HG03521 (cell line): ENCODE data around the gene MOAP1.
"Not testable (repeated sequence)": the region's sequence is repeated elsewhere in the genome, so short reads cannot be mapped to it uniquely, and the experiment has no call there.

ENCODE experiments used
- ATAC-seq: cut with Tn5 transposase; IDR thresholded peaks from one replicate; pipeline ENCODE4 v1.9.1; 2021; ENCODE audit warnings: mild to moderate bottlenecking, moderate library complexity; ENCODE audit not compliant: unreplicated experiment

Gene MOAP1, protein sequence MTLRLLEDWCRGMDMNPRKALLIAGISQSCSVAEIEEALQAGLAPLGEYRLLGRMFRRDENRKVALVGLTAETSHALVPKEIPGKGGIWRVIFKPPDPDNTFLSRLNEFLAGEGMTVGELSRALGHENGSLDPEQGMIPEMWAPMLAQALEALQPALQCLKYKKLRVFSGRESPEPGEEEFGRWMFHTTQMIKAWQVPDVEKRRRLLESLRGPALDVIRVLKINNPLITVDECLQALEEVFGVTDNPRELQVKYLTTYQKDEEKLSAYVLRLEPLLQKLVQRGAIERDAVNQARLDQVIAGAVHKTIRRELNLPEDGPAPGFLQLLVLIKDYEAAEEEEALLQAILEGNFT

DNA sequence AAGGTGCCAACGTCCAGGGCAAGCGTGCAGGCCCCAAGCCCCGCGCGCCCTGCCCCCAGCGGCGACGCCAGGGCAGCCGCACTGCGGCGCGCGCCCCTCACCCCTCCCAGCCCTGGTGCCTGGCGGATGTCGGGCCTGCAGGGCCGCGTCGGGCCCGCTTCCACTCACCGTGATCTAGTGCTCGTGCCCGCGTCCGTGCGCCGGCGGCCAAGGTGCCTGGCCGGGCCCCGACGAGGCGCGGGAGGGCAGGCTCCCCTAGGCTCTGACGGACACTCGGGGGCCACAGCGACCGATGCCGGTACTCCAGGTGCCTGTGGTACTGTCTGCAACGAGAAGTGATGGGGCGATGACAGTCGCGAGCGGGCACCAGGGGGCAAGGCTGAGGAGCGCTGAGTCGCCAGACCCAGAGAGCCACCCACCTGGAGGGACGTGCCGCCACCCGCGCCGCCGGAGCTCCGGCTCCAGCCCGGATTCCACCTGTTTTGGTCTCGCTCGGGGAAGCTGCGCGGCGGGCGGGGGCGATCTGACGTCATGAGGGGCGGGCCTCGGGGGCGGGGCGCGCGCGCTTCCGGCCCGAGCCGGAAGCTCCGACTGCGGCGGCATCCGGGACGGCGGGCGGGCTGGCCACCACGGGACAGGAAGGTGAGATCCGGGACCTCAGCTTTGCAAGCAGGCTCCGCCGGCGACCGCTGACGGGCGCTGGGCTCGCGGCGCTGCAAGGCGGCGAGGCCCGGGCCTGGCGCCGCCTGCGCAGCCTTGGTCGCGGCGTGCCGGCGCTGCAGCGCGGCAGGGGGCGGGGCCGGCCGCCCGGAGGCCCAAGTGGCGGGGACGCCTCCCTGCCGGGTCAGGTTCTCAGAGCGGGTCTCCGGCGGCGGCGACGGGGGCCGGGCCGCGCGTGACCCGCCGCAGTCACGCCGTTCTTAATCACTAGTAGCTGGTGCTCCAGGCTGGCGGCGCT lies at the start of gene MOAP1, which contains the start of gene LYSET:
Gene MOAP1, minus strand, starts transcription at position 507 of the 958 bp plus-strand sequence. CDS start 655 bp downstream, outside the sequence.
Gene LYSET, plus strand, starts transcription at position 927 of the 958 bp plus-strand sequence. CDS start 89 bp downstream, outside the sequence.
- peak; percentile 90 for ATAC-seq

DNA sequence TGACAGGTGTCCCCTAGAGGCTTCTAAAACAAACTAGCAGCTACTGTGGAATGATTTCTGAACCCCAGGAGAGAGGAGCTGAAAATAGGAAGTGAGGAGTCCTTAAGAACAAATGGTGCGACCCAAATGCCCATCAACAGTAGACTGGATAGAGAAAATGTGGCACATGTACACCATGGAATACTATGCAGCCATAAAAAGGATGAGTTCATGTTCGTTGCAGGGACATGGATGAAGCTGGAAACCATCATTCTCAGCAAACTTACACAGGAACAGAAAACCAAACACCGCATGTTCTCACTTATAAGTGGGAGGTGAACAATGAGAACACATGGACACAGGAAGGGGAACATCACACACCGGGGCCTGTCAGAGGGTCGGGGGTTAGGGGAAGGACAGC lies 48.4 kb upstream of the MOAP1 start:
- ATAC-seq: not testable (repeated sequence)

DNA sequence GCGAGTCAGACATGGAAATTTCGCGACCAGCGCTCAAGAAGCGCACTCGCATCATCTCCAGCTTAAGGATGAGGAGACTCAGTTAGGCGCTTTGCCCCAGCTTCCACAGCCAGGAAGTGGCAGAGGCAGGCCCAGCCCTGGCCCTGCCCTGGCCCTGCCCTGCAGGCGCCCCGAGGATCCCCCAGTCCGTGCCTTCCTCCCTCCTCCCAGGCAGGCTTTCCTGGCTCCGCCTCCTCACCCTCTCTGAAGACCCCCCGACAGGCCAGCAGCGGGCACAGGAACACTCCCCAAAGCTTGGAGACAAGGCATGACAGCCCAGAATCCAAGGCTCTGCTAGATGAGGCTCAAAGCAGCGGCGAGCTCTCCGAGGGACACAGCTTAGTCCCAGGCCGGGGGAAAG lies 47.5 kb upstream of the MOAP1 start:
- ATAC-seq: no peak

DNA sequence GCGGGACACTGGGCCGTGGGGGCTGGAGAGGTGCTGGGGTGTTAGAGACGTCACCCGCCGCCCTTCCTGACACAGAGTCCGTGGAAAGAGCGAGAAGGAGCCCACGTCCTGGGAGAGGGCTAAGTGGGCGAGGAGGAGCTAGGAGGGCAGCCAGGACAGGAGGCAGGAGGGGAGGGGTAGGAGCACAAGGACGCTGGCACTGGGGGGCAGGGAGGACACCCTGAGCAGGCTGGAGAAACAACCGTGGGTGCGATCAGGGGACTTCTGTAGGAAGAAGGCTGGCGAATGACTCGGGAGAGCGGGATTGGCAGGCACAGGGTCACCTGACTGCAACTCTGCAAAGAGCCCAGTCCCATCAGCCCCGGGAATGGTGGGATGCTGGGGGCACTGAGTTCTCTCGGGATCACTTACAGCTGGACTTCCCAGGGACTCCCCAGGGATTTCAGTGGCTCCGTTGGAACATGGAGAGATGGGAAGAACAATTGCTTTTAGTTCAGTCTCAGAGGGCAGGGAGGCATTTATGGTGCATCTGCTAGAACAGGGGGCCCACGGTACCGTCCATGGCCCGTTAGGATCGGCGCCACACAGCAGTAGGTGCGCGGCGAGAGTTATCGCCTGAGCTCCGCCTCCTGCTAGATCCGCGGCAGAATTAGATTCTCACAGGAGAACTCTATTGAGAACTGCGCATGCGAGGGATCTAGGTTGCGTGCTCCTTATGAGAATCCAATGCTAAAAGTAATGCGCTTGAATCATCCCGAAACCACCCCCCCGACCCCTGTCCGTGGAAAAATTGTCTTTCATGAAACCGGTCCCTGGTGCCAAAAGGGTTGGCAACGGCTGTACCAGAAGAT lies 46.7 kb upstream of the MOAP1 start:
- ATAC-seq: no peak

DNA sequence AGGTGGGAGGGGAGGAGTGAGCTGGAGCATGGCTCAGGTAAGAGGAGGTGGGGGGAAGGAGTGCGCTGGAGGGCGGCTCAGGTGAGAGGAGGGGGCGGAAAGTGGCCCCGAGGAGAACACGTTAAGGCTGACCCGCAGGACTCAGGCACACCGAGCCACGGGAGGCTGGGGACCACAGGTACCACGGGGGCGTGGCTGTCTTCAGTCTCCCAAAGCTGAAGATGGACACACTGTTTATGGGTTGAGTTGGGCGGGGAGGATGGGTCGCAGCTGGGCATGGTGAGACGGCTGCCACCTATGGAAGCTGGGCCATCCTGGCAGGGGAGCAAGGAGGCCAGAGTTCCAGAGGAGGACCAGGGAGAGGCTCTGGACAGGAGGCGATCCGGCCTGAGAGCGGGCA lies 45.8 kb upstream of the MOAP1 start:
- no peak for ATAC-seq

DNA sequence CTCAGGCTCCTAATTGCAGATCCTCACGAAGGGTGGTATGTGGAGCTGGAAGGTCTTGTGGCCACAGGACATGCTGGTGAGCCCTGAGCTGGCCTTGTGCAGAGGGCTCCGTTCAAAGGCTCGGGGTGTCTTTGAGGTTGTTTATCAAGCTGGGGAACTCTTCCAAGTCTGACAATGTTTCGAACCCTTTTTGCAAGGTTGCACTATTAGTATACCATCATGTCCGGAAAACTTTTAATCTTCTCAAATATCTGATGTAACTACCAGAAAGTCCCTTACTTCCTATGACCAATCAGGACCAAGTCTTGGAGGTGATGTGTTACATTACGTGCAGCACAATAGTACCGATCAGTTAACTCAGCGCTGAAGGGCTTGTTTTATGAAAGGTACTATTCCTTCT lies 43.9 kb upstream of the MOAP1 start:
- no peak for ATAC-seq

DNA sequence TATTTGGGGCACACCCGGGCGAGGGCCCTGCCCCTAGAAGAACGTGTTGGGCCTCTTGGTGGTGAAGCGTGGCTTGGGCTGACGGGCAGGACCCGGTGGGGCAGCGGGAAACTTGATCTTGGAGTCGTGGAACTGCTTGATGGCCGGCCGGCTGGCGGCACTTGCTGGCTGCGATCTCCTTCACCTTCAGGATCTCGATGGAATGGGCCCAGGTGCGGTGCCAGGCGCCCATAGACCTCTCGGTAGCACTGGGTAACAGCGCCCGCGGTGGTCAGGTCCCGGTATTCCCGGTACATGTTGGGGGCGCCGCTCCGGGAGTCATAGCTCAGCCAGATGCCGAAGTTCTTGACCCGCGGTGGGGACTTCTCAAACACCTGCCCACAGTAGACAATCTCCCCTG lies 38.9 kb upstream of the MOAP1 start:
- ATAC-seq: no peak

DNA sequence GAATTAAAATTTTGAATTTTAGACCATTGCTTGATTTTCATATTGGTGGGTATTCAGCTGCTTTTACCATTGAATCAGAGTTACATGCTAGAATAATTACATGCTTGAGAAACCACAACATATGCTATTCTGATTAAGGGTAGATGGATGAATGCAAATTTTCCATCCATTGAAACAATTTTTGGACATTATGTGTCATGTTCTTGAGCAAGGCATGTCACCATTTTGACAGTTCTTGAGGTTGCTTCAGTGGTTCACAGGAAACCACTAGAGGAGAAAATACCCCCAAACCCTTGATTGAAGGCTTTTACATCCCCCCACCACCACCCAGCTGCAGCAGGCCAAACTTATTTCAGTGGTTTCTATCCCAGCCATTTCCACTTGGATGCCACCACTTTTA lies 35.8 kb upstream of the MOAP1 start:
- no peak for ATAC-seq

DNA sequence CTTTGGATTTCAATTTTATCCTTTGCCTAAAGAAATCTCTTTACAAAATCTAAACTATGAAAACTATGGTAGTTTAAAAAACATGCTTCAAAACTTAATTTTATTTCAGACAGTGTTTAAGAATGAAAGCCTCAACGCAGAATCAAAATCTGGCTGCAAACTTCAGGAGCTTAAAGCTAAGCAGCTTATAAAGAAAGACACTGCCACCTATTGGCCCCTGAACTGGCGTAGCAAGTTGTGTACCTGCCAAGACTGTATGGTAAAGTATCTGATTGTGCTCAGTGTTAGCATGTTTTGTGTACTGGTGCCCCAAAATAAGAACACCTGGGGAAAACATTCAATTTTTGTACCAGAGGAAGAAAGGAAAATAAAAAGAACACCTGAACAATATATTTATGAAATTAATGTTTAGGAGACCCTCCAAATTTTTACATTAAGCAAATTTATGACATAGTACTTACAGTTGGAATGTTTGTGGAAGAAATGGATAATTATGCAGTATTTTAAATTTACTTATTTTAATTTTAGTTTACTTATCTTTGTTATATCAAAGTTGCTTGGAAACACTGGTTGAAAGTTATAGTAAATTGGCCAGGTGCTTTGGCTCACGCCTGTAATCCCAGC lies 34.5 kb upstream of the MOAP1 start:
- no peak for ATAC-seq

DNA sequence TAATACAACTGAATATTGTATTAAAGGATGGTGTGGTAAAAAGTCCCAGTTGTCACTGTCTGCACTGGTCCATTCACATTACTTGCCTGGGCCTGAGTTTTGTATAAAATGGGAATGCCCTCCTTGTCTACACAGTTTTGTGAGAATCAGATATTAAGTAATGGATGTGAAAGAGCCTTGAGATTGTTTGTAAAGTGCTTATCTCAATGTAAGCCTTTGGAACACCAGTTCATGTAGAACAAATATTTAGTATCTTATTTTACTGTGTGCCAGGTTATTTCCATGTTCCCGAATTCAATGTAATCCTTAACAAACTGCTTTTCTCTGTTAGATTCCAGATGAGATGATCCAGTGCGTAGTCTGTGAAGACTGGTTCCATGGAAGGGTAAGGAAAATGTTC lies 29.9 kb upstream of the MOAP1 start:
- no peak for ATAC-seq

DNA sequence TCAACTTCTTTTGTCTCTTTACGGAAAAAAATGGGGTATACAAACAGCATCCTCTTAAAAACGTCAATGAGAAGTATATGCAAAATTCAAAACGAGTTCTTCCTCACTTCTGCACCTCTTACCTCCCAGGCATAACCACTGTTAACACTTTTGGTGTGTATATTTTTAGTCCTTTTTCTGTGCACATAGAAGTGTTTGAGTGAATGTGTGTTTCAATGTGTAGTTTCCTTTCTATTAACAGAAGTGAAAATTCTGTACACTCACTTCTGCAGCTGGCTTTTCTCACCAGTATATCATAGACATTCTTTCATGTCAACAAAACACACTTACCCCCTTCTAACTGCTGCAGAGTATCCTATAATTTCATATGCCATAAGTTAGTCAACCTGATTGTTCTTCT lies 27.7 kb upstream of the MOAP1 start:
- peak; percentile 55 for ATAC-seq

DNA sequence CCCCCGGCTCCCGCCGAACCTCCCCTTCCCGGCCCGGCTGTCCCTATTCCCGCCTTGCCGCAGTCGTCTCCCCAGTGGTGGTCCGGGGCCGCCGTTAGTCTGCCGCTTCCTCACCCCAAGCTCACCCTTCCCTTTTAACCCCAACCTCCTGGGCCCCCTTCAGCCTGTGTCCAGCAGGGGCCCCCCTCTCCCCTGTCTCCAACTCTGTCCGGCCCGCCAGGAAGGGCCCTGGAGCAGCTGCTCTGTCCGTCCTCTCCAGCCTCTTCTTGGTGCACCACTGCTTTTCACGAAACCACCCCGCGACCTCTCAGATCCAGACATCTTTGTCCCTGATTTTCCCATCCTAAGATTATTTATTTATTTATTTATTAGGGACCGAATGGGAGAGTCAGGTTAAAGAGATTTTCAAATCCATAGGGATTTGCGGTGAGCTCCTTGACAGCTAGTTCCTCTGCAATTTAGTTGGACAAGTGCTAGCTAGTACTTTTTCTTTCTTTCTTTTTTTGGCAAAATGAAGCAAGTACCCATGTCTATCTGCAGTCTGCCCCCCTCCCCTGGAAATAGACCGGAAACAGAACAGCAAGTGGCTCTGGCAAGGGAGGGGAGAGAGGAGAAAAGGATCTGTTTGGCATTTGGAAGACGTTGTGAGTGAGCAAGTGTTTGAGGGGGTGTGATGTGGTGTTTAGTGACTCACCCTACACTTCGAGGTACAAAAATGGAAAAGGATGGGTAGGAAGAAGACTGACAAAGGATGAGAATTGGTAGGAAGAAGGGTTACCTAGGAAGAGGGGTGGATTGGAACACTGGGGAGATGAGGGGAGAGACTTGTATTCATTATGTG lies 23.0 kb upstream of the MOAP1 start:
- peak; percentile 25 for ATAC-seq

DNA sequence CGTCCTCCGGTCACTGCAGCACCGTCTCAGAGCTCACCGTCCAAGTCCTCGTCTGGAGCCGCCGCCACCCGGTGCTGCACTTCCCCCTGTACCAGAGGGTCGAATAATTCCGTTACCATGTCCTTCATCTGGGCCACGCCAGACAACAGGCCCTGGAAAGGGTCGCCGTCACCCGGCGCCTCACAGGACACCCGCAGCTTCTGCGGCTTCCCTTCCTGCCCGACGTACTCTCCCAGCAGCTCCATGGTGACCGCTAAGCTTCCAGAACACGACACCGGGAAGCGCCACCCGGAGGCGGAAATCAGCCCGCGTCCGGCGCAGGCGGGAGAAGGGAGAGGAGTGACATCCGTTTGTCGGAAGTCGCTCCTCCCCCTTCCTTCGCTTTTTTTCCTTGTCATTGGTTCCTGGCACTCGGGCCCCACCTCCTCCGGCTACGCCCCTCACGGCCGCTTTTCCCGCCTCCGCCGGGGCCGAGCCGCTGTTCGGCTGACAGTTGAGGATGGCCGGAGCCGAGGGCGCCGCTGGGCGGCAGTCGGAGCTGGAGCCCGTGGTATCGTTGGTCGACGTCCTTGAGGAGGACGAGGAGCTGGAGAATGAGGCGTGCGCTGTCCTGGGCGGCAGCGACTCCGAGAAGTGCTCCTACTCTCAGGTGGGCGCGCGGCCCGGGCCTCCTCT lies 22.2 kb upstream of the MOAP1 start, which contains the start of the genes GON7 and UBR7:
Gene GON7, minus strand, starts transcription at position 273 of the 675 bp plus-strand sequence. Its CDS starts 28 bp downstream, at position 245.
Gene UBR7, plus strand, starts transcription at position 464 of the 675 bp plus-strand sequence. Its CDS starts 36 bp downstream, at position 500.
- peak; percentile 80 for ATAC-seq

DNA sequence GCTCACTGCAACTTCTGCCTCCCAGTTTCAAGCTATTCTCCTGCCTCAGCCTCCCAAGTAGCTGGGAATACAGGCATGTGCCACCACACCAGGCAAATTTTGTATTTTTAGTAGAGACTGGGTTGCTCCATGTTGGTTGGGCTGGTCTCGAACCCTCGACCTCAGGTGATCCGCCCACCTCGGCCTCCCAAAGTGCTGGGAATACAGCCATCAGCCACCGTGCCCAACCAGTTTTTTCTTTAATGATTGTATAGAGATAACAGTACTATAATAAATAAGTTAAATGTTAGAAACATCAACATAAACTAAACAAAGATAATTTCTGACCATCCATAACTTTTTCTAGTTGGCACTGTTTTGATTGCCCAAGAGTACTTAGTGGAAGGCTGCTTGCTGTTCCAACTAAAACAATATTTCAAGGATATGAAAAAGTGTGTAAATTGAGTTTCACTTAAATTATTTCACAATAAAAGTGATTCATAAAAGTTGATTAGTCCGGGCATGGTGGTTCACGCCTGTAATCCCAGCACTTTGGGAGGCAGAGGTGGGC lies 16.5 kb upstream of the MOAP1 start:
- ATAC-seq: no peak

DNA sequence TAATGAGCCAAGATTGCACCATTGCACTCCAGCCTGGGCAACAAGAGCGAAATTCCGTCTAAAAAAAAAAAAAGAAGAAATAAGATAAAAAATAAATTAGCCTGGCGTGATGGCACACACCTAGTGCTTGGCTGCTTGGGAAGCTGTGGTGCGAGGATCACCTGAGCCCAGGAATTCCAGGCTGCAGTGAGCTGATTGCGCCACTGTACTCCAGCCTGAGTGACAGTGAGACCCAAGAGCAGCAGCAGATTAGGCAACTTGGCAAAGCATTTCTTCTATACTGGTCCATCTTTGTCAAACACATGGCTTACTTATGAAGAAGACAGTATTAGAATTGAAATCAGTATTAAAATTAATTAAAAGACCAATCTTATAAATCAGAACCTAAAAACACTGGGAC lies 15.9 kb upstream of the MOAP1 start:
- no peak for ATAC-seq

DNA sequence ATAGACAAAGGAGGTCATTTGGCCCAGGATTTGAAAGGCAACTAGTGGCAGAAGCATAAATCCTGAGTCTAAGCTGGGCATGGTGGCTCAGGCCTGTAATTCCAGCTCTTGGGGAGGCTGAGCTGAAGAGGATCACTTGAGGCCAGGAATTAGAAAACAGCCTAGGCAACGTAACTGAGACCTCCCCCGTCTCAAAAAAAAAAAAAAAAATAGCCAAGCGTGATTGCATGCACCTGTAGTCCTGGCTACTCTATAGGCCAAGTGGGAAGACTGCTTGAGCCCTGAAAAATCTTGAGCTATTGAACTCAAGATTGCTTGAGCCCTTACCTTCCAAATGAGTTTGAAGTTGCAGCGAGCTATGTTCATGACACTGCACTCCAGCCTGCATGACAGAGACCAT lies 14.3 kb upstream of the MOAP1 start:
- ATAC-seq: no peak

DNA sequence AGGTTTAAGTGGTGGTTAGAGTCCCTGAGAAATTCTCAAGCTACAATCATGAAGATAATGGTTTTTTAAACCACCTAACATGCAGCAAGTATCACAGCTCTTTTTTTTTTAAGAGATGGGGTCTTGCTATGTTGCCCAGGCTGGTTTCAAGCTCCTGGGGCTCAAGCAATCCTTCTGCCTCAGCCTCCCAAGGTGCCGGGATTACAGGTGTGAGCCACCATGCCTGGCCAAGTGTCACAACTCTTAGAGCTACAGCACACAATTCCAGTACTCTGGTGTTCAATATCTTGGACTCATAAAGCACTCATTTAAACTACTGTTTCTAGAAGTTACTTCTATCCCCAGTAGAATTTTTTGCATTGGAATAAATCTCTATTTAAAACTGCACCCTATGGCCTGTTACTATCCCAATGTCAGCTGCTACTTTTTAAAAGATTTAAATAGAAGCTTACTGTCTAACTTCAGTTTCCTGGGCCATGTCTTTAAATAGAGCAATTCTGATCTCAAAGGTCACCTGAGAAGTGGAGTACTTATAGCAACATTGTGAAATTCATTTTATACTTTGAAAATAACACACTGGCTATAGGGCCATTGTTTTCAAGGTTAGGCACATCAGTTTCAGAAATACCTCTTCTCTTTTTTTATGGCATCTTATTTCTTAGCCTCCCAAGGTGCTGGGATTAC lies 10.8 kb upstream of the MOAP1 start:
- ATAC-seq: no peak

DNA sequence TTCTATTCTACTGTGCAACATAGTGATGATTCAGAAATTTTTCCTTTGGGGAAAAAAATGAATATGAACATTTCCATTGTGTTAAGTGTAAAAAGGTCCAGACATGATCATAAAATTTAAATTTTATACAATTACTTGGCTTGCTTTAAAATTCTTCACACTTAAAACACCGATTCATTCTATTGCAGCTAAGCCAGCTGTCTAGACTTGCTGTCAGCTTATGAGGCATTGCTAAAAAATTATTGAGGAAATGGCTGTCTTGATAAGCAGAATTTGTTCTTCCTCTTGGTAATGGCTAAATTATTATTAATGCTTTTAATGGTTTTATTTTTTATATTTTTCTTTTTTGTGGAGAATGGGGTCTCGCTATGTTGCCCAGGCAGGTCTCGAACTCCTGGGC lies 2.3 kb upstream of the MOAP1 start:
- ATAC-seq: no peak
